Ramos (cell line): ENCODE measurements around the gene VSTM4.

Experiments used
- in situ Hi-C: fragments of 300-500 bp; cut with MboI; formaldehyde crosslinking; loops from one replicate; pipeline ENCODE4 v1.14.3; 2022; ENCODE audit warnings: low sequenced_read_pairs; ENCODE audit not compliant: unreplicated experiment

VSTM4 gene

DNA sequence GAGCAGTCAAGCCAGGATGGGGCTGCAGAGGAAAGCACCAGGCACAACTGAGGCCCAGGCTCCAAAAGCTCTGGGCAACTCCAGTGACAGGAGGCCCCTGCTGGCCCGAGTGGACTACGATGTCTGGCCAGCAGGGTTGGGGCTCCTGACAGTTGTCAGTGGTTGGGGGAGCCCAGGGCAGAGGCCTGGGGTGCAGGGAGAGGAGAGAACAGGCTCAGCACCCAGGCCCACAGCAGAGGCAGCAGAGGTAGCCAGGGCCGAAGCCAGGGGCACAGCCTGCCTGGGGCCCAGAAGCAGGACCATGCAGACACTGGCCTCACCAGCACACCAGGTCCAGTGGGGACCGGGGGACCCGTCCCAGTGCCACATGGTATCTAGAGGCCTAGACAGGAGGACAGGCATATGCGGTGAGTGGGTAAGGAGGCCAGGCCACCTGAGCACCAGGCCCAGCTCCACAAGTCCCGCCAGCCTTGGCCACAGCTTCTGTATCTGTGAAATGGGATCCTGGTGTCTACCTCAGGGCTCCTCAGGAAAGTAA is 129.6 kb downstream of the VSTM4 start:
- in situ Hi-C loops = no loop called here

DNA sequence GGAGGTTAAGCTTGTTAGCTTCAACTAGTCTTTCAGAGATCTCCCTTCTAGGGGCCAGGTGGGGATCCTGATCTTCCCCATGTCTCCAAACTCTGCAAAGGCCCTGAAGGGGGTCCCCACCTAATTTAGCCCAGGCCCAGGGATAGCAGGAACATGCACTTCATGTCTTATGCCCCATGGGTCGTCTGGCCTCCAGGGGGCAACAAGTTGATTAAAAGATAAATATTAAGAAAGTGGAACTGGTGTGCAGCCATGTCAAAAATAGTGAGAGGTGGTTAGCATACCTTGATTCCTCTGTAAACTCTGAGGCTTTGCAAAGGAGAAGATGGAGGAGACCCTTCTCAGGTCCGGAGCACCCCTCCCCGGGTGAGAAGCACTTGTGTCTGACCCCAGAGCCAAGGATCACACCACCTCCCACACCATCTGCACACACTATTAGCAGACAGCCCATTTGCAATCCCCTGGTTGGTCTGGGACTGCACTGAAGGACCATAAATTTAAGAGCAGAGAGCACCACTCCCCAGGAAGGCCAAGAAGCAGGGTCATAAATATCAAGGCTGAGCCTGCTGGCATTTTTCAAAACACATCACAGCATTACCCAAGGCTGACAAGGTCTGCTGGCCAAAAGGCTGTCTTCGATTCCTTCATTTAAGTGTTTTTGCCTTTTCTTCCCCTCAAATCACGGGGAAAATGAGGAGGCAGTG is 131.5 kb downstream of the VSTM4 start:
- in situ Hi-C loops = no loop called here

GRCh38 chr10:48982584-48982983 is 132.7 kb downstream of the VSTM4 start:
- in situ Hi-C loops = no loop called here

- in situ Hi-C loops = no loop called here
Measured at GRCh38 chr10:48981310-48981907, 133.9 kb downstream of the VSTM4 start.

GRCh38 chr10:48978318-48978717 is 137.0 kb downstream of the VSTM4 start:
- in situ Hi-C loops = no loop called here

DNA sequence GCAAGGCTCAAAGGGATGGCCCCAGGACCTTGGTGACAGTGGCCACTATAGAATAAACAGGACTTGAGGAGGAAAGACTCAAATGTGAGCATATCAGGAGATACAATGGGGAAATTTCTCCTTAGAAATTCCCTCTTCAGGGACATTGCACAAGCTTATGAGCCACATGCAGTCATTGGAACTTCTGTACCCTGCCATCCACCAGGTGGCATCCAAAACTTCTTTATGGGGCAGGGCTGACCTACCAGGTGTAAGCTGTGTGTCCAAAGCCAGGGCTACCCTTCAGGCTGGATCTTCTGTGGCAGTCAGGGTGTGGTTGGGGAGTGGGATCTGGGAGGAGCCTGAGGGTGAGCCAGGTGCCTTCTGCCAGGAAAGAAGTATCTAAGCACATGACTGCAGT is 139.1 kb downstream of the VSTM4 start:
- in situ Hi-C loops = no loop called here

DNA sequence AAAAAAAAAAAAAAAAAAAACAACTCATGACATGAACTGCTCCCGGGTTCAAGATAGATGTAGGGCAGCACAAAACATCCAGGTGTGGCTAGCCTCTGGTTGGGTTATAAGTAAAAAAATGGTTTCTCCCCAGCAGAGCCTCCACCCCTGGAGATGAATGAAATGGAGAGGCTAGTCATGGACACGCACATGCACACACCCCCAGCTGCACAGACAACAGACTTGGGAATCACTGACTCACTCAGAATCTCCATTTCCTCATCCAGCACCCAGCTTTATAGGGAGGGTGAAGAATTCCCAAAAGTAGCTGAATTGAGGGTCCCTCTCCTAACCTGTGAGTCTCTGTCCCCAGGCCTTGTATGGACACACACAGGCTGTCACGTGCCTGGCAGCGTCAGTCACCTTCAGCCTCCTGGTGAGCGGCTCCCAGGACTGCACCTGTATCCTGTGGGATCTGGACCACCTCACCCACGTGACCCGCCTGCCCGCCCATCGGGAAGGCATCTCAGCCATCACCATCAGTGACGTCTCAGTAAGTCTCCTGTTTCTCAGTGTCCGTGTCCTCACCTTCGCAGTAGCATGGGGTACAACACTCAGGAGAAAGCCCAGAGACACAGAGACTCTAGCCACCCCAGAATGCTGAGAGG is 140.7 kb downstream of the VSTM4 start:
- in situ Hi-C loops = no loop called here

DNA sequence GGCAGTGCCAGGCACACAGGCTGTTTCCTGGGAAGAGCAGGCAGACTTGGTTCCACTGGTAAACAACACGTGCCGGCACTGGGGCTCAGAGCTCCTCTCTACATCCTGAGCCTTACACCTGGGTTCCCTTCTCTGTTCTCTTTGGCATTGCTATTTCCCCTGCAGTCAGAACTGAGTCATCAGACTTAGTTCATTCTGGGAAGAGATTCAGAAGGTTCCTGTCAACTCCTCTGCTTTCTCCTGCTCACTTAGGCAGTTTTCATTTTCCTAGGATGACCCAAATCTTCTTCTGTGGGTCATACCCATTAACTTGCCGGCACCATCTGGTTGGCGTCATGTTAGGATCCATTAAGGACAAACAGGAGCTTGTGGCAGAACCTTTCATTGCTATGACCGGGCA is 142.3 kb downstream of the VSTM4 start:
- in situ Hi-C loops = no loop called here

DNA sequence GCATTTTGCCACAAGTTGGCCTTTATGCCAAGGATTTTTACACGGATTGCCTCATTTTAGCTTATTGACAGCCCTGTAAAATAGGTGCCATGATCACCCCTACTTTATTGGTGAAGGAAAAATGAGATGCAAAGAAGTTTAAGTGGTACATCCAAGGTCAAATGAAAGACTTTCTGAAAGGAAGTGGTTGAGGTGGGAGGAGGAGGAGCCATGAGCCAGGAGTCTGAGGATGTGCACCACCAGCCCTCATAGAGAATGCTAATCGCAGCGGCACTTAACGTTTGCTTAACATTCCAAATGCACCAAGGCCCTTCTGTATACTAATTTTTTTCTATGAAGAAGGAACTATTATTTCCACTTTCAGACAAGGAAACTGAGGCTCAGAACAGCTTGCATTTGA is 144.7 kb downstream of the VSTM4 start:
- in situ Hi-C loops = no loop called here

GRCh38 chr10:48970046-48970445 is 145.3 kb downstream of the VSTM4 start:
- in situ Hi-C loops = no loop called here

GRCh38 chr10:48968036-48968435 is 147.3 kb downstream of the VSTM4 start:
- in situ Hi-C loops = no loop called here

- in situ Hi-C loops = no loop called here
Measured at GRCh38 chr10:48965460-48965859, 149.9 kb downstream of the VSTM4 start.
